HG02943 (cell line): ENCODE measurements around the gene ZNG1C.
"Not testable (repeated sequence)": the region's sequence is repeated elsewhere in the genome, so short reads cannot be mapped to it uniquely, and the experiment has no call there.

Source experiments
- ATAC-seq: cut with Tn5 transposase; IDR thresholded peaks from one replicate; pipeline ENCODE4 v1.9.1; 2021; ENCODE audit warnings: mild to moderate bottlenecking, low read depth, moderate library complexity; ENCODE audit not compliant: unreplicated experiment

The ZNG1C gene

GRCh38 chr9:68241683-68242082 lies at the start of gene ZNG1C:
Gene ZNG1C (plus strand): TSS chr9:68241983. CDS start chr9:68242032, 49 bp downstream.
- ATAC-seq = not testable (repeated sequence)

DNA sequence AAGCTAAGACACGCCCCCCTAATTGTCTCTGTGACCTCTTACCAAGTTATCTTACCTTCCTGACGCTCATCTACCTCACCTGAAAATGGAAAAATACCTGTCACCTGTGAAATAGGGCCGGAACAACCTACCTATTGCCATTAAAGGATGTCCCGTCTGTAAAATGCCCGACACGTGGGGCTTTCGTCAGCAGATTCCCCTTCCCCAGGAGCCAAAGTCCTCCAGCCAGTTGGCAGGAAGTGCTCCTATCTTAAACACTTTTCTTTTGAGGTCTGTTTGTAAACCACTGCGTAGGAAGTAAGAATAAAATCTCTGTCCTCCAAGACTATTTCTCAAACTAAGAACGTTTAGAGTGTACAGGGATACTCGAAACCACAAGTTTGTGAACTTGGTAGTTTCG lies 654 bp downstream of the ZNG1C start:
- not testable (repeated sequence) for ATAC-seq

- ATAC-seq = not testable (repeated sequence)
These were observed 39.3 kb downstream of the ZNG1C start for GRCh38 chr9:68281041-68281440.

GRCh38 chr9:68302567-68302966 lies 60.8 kb downstream of the ZNG1C start, which contains the start of gene FOXD4L3:
Gene FOXD4L3 (plus strand): TSS chr9:68302867. CDS start chr9:68302952, 85 bp downstream.
- not testable (repeated sequence) for ATAC-seq

DNA sequence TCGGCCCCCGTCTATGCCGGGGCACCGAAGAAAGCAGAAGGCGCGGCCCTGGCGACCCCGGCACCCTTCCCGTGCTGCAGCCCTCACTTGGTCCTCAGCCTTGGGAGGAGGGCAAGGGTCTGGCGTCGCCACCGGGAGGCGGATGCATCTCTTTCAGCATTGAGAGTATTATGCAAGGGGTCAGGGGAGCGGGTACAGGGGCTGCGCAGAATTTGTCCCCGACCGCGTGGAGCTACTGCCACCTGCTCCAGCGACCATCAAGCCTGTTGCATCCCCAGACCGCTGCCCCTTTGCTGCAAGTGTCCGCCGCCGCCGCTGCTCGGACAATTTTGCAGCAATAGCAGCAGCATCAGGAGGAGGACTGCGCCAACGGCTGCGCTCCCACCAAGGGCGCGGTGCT lies 62.0 kb downstream of the ZNG1C start:
- not testable (repeated sequence) for ATAC-seq

DNA sequence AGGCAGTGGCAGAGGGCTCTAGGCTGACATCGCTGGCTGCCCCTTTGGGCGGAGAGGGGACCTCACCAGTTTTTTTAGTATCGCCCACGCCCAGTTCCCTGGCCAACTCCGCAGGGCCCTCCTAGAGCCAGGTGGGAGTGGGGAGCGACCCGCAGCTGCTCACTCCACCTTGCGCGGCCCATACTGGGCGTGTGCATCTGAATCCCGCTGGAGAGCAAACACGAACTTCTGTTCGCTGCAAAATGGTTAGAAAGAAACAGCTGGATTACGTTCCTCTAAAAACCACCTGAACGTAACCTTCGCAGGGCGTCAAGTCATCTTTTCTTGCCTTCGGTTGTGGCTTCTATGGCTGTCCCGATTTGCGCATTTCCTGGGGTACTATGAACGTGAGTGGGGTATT lies 62.4 kb downstream of the ZNG1C start:
- ATAC-seq = not testable (repeated sequence)

- not testable (repeated sequence) for ATAC-seq
These were observed 63.0 kb downstream of the ZNG1C start for GRCh38 chr9:68304777-68305176.

GRCh38 chr9:68305680-68306285 lies 64.0 kb downstream of the ZNG1C start:
- not testable (repeated sequence) for ATAC-seq

GRCh38 chr9:68306391-68306964 lies 64.7 kb downstream of the ZNG1C start:
- ATAC-seq = not testable (repeated sequence)

GRCh38 chr9:68307127-68307526 lies 65.3 kb downstream of the ZNG1C start:
- not testable (repeated sequence) for ATAC-seq

DNA sequence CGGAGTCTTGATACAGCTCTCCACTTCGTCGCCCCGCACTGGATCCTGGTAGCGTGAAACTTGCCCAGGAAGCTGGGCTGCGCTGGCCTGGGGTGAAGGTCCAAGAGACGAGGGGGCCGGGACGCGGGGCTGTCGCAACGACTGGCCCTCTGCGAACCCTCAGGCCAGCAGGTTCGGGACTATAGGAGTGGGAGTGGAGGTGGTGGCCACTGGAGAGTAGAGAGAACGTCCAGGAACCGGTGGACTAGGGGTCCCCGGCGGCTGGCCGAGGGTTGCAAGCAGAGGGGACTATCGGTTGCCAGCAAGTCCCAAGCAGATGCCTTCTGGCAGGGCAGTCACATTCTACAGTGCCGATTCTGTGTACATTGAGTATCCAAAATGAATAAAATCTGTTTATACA lies 65.9 kb downstream of the ZNG1C start:
- ATAC-seq = not testable (repeated sequence)

DNA sequence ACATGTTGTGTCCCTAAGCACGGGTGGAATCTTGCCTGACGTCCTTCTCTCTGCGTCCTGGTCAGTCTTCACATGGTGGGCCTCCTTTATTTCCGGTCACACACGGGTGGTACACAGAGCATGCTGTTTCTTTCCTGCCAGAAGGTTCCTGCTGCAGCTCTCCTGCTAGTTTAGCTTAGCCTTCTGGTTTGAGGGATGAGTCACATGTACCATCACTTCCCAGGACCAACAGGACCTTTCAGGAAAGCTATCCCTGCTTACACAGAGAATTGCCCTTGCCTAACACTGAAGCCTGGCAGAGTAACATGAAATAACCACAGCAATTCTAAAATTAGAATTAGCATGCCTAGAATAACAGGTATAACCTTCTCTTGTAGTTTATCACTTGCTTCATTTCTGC lies 69.4 kb downstream of the ZNG1C start:
- ATAC-seq = not testable (repeated sequence)

GRCh38 chr9:68318209-68318608 lies 76.4 kb downstream of the ZNG1C start:
- ATAC-seq = not testable (repeated sequence)

- ATAC-seq = not testable (repeated sequence)
These were observed 82.0 kb downstream of the ZNG1C start for GRCh38 chr9:68323749-68324148.

- not testable (repeated sequence) for ATAC-seq
These were observed 82.7 kb downstream of the ZNG1C start for GRCh38 chr9:68324518-68324917.

DNA sequence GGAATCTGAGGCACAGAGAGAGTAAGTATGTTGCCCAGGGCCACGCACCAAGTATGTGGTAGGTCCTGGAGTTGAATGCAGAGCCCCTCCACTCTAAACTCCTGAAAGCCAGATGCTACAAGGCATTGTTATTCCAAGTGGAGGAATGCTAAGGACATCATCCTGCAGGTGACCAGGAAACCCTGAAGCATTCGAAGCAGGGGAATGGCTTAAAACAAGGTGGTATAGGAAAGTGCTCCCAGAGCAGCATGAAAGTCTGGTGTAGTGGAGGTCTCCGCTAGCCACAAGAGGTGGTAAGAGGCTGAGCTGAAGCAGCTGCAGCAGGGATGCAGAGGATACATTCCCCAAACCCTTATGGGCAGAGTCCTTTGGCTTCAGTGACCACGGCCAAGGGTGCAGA lies 87.3 kb downstream of the ZNG1C start:
- ATAC-seq = not testable (repeated sequence)

DNA sequence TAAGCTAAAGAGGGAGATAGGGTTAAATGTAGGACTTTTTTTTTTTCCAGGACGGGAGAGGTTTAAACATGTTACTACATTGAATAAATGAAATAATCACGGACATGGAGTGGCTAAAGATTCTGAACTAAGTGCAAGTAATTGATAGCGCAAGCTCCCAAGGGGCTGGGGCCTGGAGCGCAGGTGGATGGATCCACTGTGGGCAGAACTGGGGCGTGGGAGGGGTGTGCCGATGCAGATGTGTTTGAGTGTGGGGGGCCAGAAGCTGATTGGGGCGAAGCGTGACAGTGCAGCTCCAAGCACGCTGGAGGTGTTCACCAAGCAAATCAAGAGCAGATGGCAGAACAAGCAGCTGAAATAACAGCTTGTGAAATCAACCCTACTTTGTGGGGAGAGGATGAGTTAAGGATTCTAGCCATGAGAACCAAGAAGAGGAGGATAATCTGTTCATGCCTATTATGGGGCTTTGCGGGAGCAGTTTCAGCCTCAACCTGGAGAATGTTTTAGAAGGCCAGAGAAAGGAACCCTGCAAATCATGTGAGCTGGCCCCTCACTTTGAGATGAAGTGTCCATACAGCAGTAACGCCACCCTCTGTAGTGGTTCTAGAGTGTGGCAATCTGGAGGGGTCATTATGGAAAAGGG lies 88.9 kb downstream of the ZNG1C start:
- not testable (repeated sequence) for ATAC-seq

GRCh38 chr9:68332122-68332521 lies 90.3 kb downstream of the ZNG1C start:
- not testable (repeated sequence) for ATAC-seq

DNA sequence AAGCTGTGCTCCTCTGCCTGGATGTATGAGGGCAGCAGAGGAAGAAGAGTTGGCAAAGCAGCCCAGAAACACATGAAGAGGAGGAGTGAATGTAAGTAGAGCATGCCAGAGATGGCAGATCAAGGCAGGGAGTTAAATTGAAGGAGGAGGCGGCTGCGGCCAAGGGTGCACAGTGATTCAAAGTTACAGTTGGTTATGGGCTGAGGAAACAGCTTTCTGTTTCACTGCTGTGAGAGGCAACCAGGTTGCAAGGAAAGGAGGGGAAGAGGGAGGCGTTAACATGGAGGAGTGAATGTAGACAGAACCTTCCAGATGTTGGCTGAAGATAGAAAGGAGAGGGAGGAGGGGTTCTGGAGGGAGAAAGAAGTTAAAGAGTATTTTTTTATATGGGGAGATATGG lies 94.2 kb downstream of the ZNG1C start:
- not testable (repeated sequence) for ATAC-seq

- not testable (repeated sequence) for ATAC-seq
These were observed 95.0 kb downstream of the ZNG1C start for GRCh38 chr9:68336639-68337339.

DNA sequence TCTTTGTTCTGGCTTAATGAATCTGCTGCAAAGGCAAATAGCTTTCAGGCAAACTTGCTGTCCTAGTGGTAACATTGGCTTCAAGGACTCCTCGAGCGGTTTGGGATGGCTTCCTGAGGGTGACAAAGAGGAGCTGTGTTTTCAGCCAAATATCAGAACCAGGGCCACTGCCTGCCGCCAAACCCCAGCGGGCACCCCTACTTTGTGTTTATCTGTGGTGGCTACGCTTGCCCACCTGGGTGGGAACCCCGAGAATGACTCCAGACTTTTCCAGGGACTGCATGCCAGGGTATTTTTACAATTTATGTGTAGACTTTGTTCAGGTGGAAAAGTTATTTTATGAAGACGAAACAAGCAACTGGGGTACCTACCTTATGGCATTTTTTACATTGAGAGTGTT lies 96.2 kb downstream of the ZNG1C start:
- ATAC-seq = not testable (repeated sequence)
